Naive thymus-derived CD8-positive, alpha-beta T cell (primary cell): ENCODE results near the gene MAML3. TPM values are rescaled to one million over a fixed set of nuclear protein-coding genes. Genes with fewer than 3 reads are reported as not detected.

Experiments
- ATAC-seq, 2 donors: fragments of 150-1000 bp; cut with Tn5 transposase in 1 of 2; sonication (Bioruptor Pico), chemical (Tn5 transposase) in 1 of 2; 1 replicate in 1 of 2; 2 replicates in 1 of 2; pipeline ENCODE4 v1.10.0; 2021; ENCODE audit warnings: mild to moderate bottlenecking in 2 of 2, moderate library complexity in 2 of 2
- POLR2A ChIA-PET: fragments of 350-600 bp; sonication (Branson Sonifier 250); formaldehyde crosslinking; loops from one replicate; lab custom pipeline; 2021; ENCODE audit warnings: antibody characterized with exemption; lab: Charles Lee
- DNase-seq, 10 donors: peaks; one replicate each; pipeline versions ENCODE4 v3.0.0 to v3.0.0-alpha.2; 2020 to 2022
- H3K27ac Mint-ChIP-seq, 10 donors: one replicate each; pipeline ENCODE4 v1.8.0; 2020 to 2022; ENCODE audit warnings: mild to moderate bottlenecking in 10 of 10, mixed read lengths in 10 of 10, moderate library complexity in 4 of 10, inconsistent platforms in 1 of 10
- H3K27me3 Mint-ChIP-seq, 5 donors: one replicate each; pipeline ENCODE4 v1.8.0; 2021 to 2022; ENCODE audit warnings: mixed read lengths in 5 of 5
- H3K36me3 Mint-ChIP-seq, 3 donors: one replicate each; pipeline ENCODE4 v1.8.0; 2020 to 2022; ENCODE audit warnings: mixed read lengths in 3 of 3, mild to moderate bottlenecking in 2 of 3, inconsistent platforms in 1 of 3
- H3K4me1 Mint-ChIP-seq, 4 donors: one replicate each; pipeline ENCODE4 v1.8.0; 2021 to 2022; ENCODE audit warnings: mixed read lengths in 4 of 4
- H3K4me3 Mint-ChIP-seq, 10 donors: one replicate each; pipeline ENCODE4 v1.8.0; 2020 to 2022; ENCODE audit warnings: mild to moderate bottlenecking in 10 of 10, mixed read lengths in 10 of 10, moderate library complexity in 6 of 10, inconsistent platforms in 1 of 10
- H3K9me3 Mint-ChIP-seq, 9 donors: one replicate each; pipeline ENCODE4 v1.8.0; 2020 to 2022; ENCODE audit warnings: mixed read lengths in 9 of 9, mild to moderate bottlenecking in 3 of 9, inconsistent platforms in 1 of 9, moderate library complexity in 1 of 9
- polyA plus RNA-seq, 3 donors: library from polyadenylated mRNA; unstranded; fragments of 300-500 nt; fragmentation: Illumina TruSeq; gene quantifications; one replicate each; pipeline ENCODE4 v1.2.3, GENCODE V29; 2021
- total RNA-seq, 8 experiments: library from RNA in 2 of 8; stranded (reverse) in 2 of 8; gene quantifications; one replicate each; pipeline ENCODE4 v1.2.3 and lab custom pipeline; 2021 to 2026

MAML3 gene
- total and polyA plus RNA-seq, 5 experiments from 2014 or later = 0.51 to 5.3 (median 1.6) TPM

DNA sequence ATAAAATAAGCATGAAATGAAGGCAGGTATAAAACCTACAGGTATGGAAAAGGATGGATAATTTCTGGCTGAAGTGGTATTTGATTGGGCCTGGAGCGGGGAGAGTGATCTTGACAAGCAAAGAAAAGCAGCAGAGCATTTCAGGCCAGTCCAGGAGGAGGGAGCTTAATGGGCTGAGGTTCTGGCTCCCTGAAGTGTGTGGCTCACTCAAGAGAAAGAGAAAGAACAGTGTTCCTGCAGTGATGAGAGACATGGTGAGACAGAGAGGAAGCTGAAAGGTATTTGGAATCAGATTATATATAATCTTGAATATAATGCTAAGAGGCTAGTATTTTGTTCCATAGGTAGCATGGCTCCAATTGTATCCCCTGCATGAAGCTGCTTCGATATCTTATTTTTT lies 334.9 kb downstream of the MAML3 start:
- no peak overlapping the region for H3K27ac Mint-ChIP-seq
- peaks cover 0 to 15% (median 7%) of the 10 kb centered on the region in 4 donors for H3K4me1 Mint-ChIP-seq
- H3K9me3 Mint-ChIP-seq = no peaks in the 10 kb centered on the region
- DNase-seq (no peak), ATAC-seq (no peak)
- peaks cover 0 to 5% (median 0%) of the 10 kb centered on the region in 5 donors for H3K27me3 Mint-ChIP-seq
- POLR2A ChIA-PET = no interaction called here
- H3K4me3 Mint-ChIP-seq = no peak overlapping the region
- H3K36me3 Mint-ChIP-seq = no peaks in the 10 kb centered on the region

DNA sequence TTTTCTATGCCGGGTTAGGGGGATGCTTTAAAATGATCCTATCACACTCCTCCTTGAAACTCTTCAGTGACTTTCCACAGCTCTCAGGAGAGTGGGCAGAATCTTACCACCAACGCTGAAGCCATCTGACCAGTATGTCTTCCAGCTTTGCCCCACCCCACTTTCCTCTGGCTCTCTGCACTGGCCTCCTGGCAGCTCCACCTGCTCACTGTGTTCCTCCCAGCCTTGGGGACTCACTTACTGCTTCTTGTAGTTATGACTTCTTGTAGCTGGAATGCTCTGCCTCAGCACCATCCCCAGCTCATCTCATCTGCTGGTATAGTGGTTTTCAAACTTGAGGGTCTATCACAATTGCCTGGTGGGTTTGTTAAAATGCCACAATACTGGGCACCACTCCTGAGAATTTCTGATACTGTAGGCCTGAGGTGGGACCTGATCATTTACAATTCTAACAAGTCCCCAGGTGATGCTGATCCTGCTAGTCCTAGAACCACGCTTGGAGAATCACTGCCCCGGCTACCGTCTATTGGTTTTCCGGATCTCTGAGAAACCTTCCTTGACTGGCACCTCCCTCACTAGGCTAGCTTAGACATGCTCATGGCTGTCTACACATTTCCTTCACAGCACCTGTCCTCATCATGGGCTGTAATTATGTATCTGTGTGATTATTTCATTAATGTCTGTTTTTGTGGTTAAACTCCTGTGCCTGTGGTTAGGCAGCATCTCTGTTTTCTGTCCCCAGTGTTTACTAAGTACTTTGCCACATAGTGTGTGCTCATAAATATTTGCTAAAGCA lies 336.1 kb downstream of the MAML3 start:
- no peak overlapping the region for H3K4me3 Mint-ChIP-seq
- no peaks in the 10 kb centered on the region for H3K9me3 Mint-ChIP-seq
- no peaks in the 10 kb centered on the region for H3K36me3 Mint-ChIP-seq
- DNase-seq (no peak), ATAC-seq (no peak)
- peaks cover 0 to 15% (median 7%) of the 10 kb centered on the region in 4 donors for H3K4me1 Mint-ChIP-seq
- POLR2A ChIA-PET = no interaction called here
- peaks cover 0 to 5% (median 0%) of the 10 kb centered on the region in 5 donors for H3K27me3 Mint-ChIP-seq
- H3K27ac Mint-ChIP-seq = no peak overlapping the region

DNA sequence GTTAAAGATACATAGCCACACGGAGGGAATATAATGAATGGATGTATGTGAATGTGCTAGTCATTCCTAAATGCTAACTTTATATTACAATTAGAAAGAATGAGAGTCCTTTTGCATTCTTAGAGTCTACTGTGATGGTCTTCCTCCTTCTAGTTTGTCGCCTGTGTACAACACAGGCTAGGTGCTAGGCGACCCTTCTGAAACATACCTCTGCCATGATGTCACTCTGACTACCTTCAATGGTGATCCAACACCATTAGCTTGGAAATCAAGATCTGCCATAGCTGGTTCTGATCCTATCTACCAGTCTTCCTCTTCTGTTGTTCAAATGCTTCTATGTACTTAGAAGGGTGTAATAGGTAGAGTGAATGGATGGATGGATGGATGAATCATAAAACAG lies 337.1 kb downstream of the MAML3 start:
- Mint-ChIP-seq H3K4me3 (no peak overlapping the region), H3K27me3 (peaks cover 0 to 5% (median 0%) of the 10 kb centered on the region in 5 donors), H3K27ac (no peak overlapping the region), H3K9me3 (peaks cover 0 to 2% (median 0%) of the 10 kb centered on the region in 9 donors), H3K4me1 (peaks cover 0 to 15% (median 6%) of the 10 kb centered on the region in 4 donors), H3K36me3 (peaks cover 0 to under 1% (median 0%) of the 10 kb centered on the region in 3 donors)
- ATAC-seq = no peak
- POLR2A ChIA-PET = no interaction called here
- no peak for DNase-seq

DNA sequence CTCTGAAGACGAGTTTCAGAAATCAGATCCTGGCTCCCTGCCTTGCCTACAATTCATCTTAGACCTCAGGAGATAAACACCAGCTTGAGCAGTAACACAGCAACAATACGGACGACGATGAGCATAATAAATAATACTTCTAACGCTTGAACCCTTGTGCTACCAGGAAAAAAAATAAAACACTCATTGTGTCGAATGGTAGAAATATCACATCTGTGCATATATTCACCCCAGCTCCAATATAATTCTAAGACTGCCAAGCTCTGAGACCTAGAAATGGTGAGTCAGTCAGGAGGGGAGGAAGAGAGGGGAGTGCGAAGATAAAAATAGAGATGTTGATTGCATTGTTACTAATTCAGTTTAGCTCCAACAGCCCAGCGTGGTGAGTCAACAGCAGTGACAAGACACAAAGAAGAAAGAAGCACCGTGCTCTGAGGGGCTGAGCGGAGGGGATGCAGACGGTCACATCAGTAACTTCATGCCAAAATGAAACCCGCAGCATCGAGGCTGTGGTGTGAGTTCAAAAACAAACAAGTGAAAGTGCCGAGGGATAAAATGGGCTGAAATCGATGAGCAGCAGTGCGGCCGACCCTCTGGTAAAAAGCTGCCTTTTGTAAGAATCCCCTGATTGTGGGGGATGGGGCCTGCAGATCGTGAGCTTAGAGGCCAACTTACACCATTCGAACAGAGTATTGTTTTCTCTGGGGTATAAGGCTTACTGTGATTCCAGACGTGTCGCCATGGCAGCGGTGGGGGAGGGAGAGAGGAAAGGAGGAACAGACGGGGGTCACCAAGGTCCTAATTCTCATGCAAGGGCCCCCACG lies 338.0 kb downstream of the MAML3 start:
- peak in 1 of 10 donors; percentile 2 for DNase-seq
- POLR2A ChIA-PET = no interaction called here
- H3K27me3 Mint-ChIP-seq = peaks cover 0 to 5% (median 0%) of the 10 kb centered on the region in 5 donors
- H3K36me3 Mint-ChIP-seq = peaks cover 0 to 6% (median 5%) of the 10 kb centered on the region in 3 donors
- H3K4me3 Mint-ChIP-seq = peak overlapping the region in 4 of 10 donors; percentile 9 to 67 (median 36)
- H3K27ac Mint-ChIP-seq = no peak overlapping the region
- no peak for ATAC-seq
- peaks cover 0 to 15% (median 6%) of the 10 kb centered on the region in 4 donors for H3K4me1 Mint-ChIP-seq
- peaks cover 0 to 10% (median 0%) of the 10 kb centered on the region in 9 donors for H3K9me3 Mint-ChIP-seq

- Mint-ChIP-seq H3K4me1 (peaks cover 0 to 19% (median 7%) of the 10 kb centered on the region in 4 donors), H3K9me3 (peaks cover 0 to 14% (median 0%) of the 10 kb centered on the region in 9 donors), H3K4me3 (no peak overlapping the region), H3K27ac (no peak overlapping the region), H3K27me3 (peaks cover 0 to 5% (median 1%) of the 10 kb centered on the region in 5 donors), H3K36me3 (peaks cover 0 to 9% (median 6%) of the 10 kb centered on the region in 3 donors)
- POLR2A ChIA-PET = interaction anchor here (0.6 kb wide), 1 partner anchor 810 kb away, joined by 3 read pairs; no protein-coding TSS in a partner anchor
- no peak for DNase-seq
- ATAC-seq = no peak
These were observed 339.5 kb downstream of the MAML3 start for GRCh38 chr4:139814323-139815015.

- POLR2A ChIA-PET = no interaction called here
- Mint-ChIP-seq H3K27me3 (peaks cover 0 to 5% (median 3%) of the 10 kb centered on the region in 5 donors), H3K27ac (no peak overlapping the region), H3K9me3 (peaks cover 0 to 14% (median 0%) of the 10 kb centered on the region in 9 donors), H3K4me1 (peaks cover 0 to 25% (median 7%) of the 10 kb centered on the region in 4 donors), H3K36me3 (peaks cover 0 to 9% (median 6%) of the 10 kb centered on the region in 3 donors), H3K4me3 (no peak overlapping the region)
- DNase-seq (no peak), ATAC-seq (no peak)
These were observed 340.1 kb downstream of the MAML3 start for GRCh38 chr4:139813881-139814280.

DNA sequence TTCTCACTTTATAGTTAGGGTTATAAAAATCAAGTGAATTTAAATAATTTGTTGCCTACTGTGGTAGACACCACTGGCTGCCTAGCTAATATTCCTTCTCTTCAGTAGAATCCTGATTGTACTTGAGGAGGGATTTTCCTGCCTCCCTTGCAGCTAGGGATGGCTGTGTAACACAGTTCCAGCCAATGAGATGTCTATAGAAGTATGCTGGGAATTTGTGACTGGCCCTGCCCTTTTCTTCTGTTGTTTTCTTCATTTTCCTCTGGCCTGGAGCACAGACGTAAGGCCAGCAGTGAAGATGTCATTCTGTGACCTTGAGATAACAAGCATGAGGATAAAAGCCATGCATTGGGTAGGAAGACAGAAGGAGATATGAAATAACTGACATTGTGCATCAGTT lies 343.3 kb downstream of the MAML3 start:
- Mint-ChIP-seq H3K4me1 (peaks cover 0 to 20% (median 3%) of the 10 kb centered on the region in 4 donors), H3K36me3 (peaks cover 0 to 9% (median 6%) of the 10 kb centered on the region in 3 donors), H3K27me3 (peaks cover 0 to 3% (median 3%) of the 10 kb centered on the region in 5 donors), H3K27ac (no peak overlapping the region), H3K9me3 (peaks cover 0 to 16% (median 0%) of the 10 kb centered on the region in 9 donors), H3K4me3 (no peak overlapping the region)
- ATAC-seq = no peak
- POLR2A ChIA-PET = no interaction called here
- no peak for DNase-seq

- DNase-seq (no peak), ATAC-seq (no peak)
- Mint-ChIP-seq H3K27me3 (peaks cover 0 to 3% (median 3%) of the 10 kb centered on the region in 5 donors), H3K27ac (peak overlapping the region in 1 of 10 donors; percentile 7), H3K36me3 (peaks cover 0 to 9% (median 6%) of the 10 kb centered on the region in 3 donors), H3K4me3 (peak overlapping the region in 1 of 10 donors; percentile 11), H3K9me3 (peaks cover 0 to 16% (median 0%) of the 10 kb centered on the region in 9 donors), H3K4me1 (peaks cover 0 to 17% (median 2%) of the 10 kb centered on the region in 4 donors)
- POLR2A ChIA-PET = no interaction called here
These were observed 344.2 kb downstream of the MAML3 start for GRCh38 chr4:139809757-139810140.

- POLR2A ChIA-PET = no interaction called here
- Mint-ChIP-seq H3K27me3 (peaks cover 0 to 3% (median 3%) of the 10 kb centered on the region in 5 donors), H3K4me1 (peaks cover 0 to 15% (median 2%) of the 10 kb centered on the region in 4 donors), H3K9me3 (peaks cover 0 to 16% (median 0%) of the 10 kb centered on the region in 9 donors), H3K4me3 (peak overlapping the region in 1 of 10 donors; percentile 2), H3K27ac (no peak overlapping the region), H3K36me3 (peaks cover 0 to 9% (median 6%) of the 10 kb centered on the region in 3 donors)
- no peak for ATAC-seq
- DNase-seq = no peak
These were observed 344.9 kb downstream of the MAML3 start for GRCh38 chr4:139808808-139809756.

DNA sequence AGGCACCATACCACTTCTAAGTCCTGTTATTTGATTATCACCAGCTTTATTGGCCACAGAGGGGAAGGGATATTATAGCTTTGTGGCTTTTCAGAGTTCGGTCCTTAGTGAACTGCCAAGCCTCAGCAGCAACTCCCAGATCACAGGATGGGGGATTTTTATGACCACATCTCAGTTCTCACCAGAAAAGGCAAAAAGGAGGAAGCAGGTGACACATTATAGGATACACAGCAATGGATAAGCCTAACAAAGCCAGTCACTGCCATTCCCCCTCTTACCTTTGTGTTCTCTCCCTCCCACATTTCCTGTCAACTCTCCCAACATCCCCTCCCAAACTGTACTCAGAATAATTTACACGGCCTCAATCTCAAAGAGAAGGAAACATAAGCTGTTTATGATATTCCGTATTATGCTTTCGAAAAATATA lies 345.6 kb downstream of the MAML3 start:
- Mint-ChIP-seq H3K4me3 (no peak overlapping the region), H3K27me3 (peaks cover 0 to 3% (median 3%) of the 10 kb centered on the region in 5 donors), H3K36me3 (peaks cover 0 to 9% (median 6%) of the 10 kb centered on the region in 3 donors), H3K4me1 (peaks cover 3 to 15% (median 7%) of the 10 kb centered on the region in 4 donors), H3K27ac (no peak overlapping the region), H3K9me3 (peaks cover 0 to 16% (median 0%) of the 10 kb centered on the region in 9 donors)
- ATAC-seq = no peak
- DNase-seq = no peak
- POLR2A ChIA-PET = no interaction called here

DNA sequence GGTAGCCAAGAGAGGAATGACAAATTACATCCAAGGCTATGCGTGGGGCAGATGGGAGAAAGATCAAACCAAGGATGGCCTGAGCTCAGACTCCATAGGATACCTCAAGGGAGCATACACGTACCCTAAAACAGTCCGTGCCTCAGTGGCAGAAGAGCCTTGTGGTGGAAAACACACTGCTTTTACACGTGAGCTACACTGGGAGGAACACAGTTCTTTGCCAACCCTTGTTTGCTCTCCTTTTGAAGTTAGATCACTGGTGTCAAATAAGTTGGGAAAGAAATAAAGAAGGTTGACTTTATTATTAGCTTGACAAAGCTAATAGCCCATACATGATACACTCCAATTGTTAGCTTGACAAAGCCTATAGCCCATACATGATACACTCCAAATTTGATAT lies 346.5 kb downstream of the MAML3 start:
- H3K36me3 Mint-ChIP-seq = peaks cover 0 to 9% (median 6%) of the 10 kb centered on the region in 3 donors
- H3K4me3 Mint-ChIP-seq = no peak overlapping the region
- peaks cover 0 to 3% (median 3%) of the 10 kb centered on the region in 5 donors for H3K27me3 Mint-ChIP-seq
- ATAC-seq (no peak), DNase-seq (no peak)
- peaks cover 5 to 17% (median 11%) of the 10 kb centered on the region in 4 donors for H3K4me1 Mint-ChIP-seq
- H3K27ac Mint-ChIP-seq = no peak overlapping the region
- POLR2A ChIA-PET = no interaction called here
- peaks cover 0 to 16% (median 0%) of the 10 kb centered on the region in 9 donors for H3K9me3 Mint-ChIP-seq
